Stimulated activated naive CD8-positive, alpha-beta T cell treated with anti-CD3 and anti-CD28 coated beads, Interleukin-15, Interleukin-2, amounts not matched to agents 100 ng/mL and 50 ng/mL, for 24 hours (primary cell): Measurements from ENCODE around the gene NRF1.
"Not testable (repeated sequence)": the region's sequence is repeated elsewhere in the genome, so short reads cannot be mapped to it uniquely, and the experiment has no call there.

Experiments used
- H3K27ac Mint-ChIP-seq: one replicate; pipeline ENCODE4 v1.8.0; 2021; ENCODE audit warnings: mild to moderate bottlenecking, mixed read lengths
- H3K27me3 Mint-ChIP-seq: one replicate; pipeline ENCODE4 v1.8.0; 2021; ENCODE audit warnings: mixed read lengths
- H3K36me3 Mint-ChIP-seq: one replicate; pipeline ENCODE4 v1.8.0; 2021; ENCODE audit warnings: low read depth, mixed read lengths
- H3K4me1 Mint-ChIP-seq: one replicate; pipeline ENCODE4 v1.8.0; 2021; ENCODE audit warnings: low read depth, mixed read lengths
- H3K4me3 Mint-ChIP-seq: one replicate; pipeline ENCODE4 v1.8.0; 2021; ENCODE audit warnings: mild to moderate bottlenecking, mixed read lengths
- H3K9me3 Mint-ChIP-seq: one replicate; pipeline ENCODE4 v1.8.0; 2021; ENCODE audit warnings: mixed read lengths

NRF1 gene

DNA sequence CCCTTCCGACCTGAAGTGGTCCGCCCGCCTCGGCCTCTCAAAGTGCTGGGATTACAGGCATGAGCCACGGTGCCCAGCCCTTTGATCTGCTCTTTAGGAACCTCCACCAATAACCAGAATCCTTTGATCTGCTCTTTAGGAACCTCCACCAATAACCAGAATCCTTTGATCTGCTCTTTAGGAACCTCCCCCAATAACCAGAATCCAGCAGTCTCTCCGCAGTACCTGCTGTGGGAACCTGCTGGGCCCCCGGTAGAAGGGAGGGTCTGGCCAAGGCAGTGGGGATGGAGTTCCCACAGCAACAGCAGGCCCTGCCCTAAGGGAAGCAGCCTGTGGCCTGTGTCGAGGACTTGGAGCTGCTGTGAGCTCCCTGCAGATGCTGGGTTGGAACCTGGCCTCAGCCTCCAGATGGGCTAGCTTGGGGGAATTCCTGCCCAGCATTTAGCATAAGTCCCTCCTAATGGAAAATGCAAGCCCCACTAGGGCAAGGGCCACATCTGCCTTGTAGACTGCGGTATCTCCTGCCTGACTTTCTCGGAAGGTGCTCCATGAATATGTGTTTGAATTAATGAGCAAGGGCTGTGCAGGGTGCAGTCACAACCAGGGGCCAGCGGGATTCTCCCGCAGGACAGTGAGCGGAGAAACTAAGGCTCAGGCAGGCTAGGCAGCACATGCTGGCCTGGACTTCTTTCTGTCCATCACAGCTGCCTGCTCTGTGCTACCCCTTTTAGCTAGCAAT, 175.5 kb downstream of the NRF1 start:
- Mint-ChIP-seq H3K36me3 (no peaks in the 10 kb centered on the region), H3K4me3 (no peak overlapping the region), H3K9me3 (no peaks in the 10 kb centered on the region), H3K4me1 (peaks cover 36% of the 10 kb centered on the region), H3K27me3 (peaks cover 61% of the 10 kb centered on the region), H3K27ac (no peak overlapping the region)

DNA sequence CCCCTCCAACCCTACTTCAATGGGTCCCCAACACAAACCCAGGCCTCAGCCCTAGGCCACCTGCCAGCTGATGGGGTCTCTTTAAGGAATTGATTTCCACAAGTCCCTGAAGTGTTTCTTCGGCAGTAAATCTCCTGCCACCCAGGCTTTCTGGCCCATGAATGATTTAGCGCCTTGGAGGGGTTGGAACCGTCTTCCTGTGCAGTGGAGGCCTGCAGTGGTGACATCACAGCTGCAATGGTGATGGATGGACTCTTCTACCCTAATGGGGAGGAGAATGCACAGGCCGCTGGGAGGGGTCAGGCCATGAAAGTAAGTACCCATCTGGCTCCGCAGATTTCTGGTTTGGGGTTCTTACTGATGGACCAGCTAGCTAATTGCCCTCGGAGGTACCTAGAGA, 177.5 kb downstream of the NRF1 start:
- Mint-ChIP-seq H3K27ac (no peak overlapping the region), H3K4me1 (peaks cover 20% of the 10 kb centered on the region), H3K27me3 (peaks cover 44% of the 10 kb centered on the region), H3K9me3 (no peaks in the 10 kb centered on the region), H3K4me3 (no peak overlapping the region), H3K36me3 (no peaks in the 10 kb centered on the region)

DNA sequence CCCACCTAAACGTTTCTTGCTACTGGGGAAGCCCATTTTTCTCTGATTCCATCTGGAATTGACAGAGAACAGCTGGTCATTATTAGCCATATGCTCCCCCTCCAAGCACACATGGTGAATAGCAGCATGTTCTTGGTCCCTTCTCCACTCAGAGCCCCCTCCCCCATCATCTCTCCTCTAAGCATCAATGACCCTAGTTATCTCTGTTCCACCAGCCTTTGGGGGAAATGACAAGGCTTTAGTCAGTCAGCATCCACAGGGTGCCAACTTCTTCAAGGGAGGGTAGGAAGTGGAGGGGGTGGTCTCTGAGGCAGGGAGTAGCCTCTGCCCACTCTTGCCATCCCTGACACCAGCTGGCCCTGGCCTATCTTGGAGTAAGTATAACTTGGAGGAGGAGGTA, 178.1 kb downstream of the NRF1 start:
- no peak overlapping the region for H3K4me3 Mint-ChIP-seq
- no peak overlapping the region for H3K27ac Mint-ChIP-seq
- no peaks in the 10 kb centered on the region for H3K36me3 Mint-ChIP-seq
- H3K4me1 Mint-ChIP-seq: peaks cover 20% of the 10 kb centered on the region
- no peaks in the 10 kb centered on the region for H3K9me3 Mint-ChIP-seq
- H3K27me3 Mint-ChIP-seq: peaks cover 40% of the 10 kb centered on the region

DNA sequence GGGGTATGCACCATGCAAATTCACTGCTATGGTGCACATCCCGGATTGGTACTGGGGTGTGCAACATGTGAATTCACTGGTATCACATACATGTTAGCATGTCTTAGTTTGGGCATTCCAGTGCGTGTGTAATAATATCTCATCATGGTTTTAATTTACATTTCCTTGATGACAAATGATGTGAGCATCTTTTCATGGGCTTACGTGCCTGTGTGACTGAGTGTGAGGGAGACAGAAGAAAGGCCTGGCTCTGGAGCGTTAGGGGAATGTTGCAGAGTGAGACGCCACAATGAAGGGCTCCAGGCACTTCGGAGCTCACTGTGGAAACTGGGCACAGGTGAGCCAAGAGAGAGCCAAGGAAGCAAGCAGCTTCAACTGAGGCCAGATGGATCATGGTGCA, 178.6 kb downstream of the NRF1 start:
- Mint-ChIP-seq H3K4me3 (no peak overlapping the region), H3K9me3 (no peaks in the 10 kb centered on the region), H3K4me1 (peaks cover 15% of the 10 kb centered on the region), H3K36me3 (no peaks in the 10 kb centered on the region), H3K27me3 (peaks cover 36% of the 10 kb centered on the region), H3K27ac (no peak overlapping the region)

DNA sequence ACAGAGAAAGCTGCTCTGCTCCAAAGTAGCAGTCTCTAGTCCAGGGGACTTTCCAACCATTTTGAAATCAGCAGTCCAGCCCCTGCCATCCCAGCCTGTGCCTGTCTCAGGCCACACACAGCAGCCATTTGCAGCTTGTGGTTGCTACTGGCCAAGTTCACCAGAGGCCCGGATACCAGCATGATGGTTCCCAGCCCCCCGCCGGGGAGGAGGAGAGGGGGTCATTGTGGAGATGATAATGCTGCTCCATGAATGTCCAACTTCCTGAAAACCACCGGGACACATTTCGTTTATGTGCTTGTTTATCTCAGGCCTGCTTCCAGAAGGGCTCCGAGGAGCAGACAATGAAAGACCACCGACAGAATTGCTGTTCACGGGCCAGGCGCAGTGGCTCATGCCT, 181.2 kb downstream of the NRF1 start:
- Mint-ChIP-seq H3K36me3 (no peaks in the 10 kb centered on the region), H3K27ac (no peak overlapping the region), H3K27me3 (peaks cover 10% of the 10 kb centered on the region), H3K4me1 (no peaks in the 10 kb centered on the region), H3K9me3 (no peaks in the 10 kb centered on the region), H3K4me3 (no peak overlapping the region)

DNA sequence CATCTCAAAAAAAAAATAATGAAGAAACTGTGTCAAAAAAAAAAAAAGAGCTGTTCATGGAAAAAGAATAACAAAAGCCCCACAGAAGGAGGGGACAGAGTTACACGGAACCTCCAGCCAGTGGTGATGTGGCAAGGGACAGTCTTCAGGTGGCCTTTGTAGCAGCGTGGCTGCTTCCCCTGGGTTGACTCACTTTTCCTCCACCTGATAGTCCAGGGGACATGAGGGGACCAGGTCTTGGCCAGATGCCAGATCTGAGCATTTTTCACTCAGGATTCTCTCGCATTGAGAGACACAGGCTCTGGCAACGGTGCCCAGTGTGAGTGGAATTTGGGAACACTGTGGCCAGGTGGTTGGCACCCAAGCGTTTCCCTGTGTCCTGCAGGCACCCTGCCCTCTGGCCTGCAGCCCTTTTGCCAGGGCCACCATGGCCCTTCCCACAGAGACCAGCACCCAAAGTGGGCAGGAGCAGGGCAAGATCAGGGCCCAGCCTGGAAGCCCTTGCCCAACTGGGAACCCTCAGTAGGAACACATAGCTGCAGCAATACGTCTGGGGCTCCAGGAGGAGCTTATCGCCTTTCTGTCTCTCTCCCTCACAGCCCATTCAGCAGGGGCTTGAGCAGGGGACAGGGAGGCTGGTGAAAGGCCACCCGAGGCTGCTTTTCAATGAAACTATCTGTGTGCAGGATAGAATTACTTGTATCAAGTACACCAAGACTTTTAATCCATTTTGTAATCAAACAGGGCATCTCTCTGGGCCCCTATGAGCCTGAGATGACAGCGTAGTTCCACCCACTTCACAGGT, 182.2 kb downstream of the NRF1 start:
- H3K4me3 Mint-ChIP-seq: no peak overlapping the region
- H3K27ac Mint-ChIP-seq: no peak overlapping the region
- H3K4me1 Mint-ChIP-seq: no peaks in the 10 kb centered on the region
- H3K27me3 Mint-ChIP-seq: peaks cover 8% of the 10 kb centered on the region
- no peaks in the 10 kb centered on the region for H3K9me3 Mint-ChIP-seq
- no peaks in the 10 kb centered on the region for H3K36me3 Mint-ChIP-seq

DNA sequence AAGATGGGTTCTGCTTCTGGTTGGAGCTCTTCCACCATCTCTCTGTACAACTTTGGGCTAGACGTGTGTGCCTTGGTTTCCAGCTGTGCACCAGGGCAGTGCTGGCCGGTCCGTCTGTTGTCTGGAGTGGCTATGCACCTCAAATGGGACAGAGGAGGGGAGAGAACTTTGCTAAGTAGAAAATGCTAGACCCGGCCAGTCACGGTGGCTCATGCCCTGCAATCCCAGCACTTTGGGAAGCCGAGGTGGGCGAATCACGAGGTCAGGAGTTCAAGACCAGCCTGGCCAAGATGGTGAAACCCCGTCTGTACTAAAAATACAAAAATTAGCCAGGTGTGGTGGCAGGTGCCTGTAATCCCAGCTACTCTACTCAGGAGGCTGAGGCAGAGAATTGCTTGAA, 182.9 kb downstream of the NRF1 start:
- H3K27ac Mint-ChIP-seq, H3K36me3 Mint-ChIP-seq: not testable (repeated sequence)

DNA sequence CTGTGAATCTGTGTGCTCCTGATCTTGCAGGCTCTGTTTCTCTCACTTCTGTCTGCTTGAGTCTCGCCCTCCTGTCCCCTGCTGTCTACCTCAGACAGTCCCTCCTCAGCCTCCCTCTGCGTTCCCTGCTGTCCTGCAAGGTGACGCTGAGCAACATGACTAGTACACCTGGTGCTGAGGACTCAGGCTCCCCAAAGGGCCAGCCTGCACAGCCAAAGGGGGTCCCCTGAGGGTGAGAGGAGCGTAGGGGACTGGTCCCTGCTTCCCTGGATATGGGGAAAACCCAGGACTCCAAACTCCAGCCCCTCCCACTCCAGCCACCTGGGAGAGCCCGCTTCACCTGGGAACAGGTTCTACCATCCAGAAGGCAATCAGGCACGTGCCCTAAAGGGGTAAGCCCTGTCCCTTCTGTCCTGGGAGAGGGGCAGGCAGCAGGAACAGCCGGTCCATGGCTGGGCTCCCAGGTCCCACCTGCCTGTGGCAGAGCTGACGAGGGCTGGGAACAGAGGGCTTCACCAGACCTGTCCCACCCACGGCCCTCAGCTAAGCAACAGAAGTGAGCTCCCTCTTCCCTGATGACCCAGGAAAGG, 184.8 kb downstream of the NRF1 start:
- Mint-ChIP-seq H3K27ac (no peak overlapping the region), H3K9me3 (no peaks in the 10 kb centered on the region), H3K36me3 (no peaks in the 10 kb centered on the region), H3K27me3 (peaks cover 6% of the 10 kb centered on the region), H3K4me3 (no peak overlapping the region), H3K4me1 (no peaks in the 10 kb centered on the region)

More for the DNA sequence above, 182.9 kb downstream of the NRF1 start:
- not testable (repeated sequence) for H3K4me3 Mint-ChIP-seq, H3K9me3 Mint-ChIP-seq, H3K27me3 Mint-ChIP-seq, H3K4me1 Mint-ChIP-seq

DNA sequence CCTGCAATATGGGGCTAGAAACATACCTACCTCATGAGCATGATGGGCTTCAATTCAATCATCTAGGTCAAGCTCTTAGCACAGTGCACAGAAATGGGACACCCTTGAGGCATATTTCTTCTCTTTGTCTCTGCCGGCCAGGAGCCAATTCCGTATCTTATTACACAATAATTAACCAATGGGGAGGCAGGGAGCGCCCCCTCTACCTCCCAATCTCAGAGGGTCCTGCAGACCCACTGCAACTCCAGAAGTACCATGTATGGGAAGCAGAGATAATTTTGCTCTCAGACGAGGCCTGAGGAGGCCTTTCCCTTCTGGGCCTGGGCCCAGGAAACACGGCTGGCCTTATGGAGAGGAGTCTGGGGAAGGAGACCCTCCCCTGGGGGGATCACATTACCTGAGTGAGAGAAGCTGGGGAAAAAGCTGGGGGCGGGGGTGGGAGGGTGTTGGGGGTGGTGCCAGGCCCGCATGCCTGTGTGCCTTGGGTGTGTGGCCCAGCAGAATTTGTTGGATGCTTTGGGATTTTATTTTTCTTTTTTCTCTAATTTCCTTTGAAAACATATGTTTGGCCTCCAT, 185.8 kb downstream of the NRF1 start:
- no peaks in the 10 kb centered on the region for H3K4me1 Mint-ChIP-seq
- H3K4me3 Mint-ChIP-seq: no peak overlapping the region
- no peaks in the 10 kb centered on the region for H3K36me3 Mint-ChIP-seq
- no peaks in the 10 kb centered on the region for H3K9me3 Mint-ChIP-seq
- no peak overlapping the region for H3K27ac Mint-ChIP-seq
- H3K27me3 Mint-ChIP-seq: peaks cover 3% of the 10 kb centered on the region

DNA sequence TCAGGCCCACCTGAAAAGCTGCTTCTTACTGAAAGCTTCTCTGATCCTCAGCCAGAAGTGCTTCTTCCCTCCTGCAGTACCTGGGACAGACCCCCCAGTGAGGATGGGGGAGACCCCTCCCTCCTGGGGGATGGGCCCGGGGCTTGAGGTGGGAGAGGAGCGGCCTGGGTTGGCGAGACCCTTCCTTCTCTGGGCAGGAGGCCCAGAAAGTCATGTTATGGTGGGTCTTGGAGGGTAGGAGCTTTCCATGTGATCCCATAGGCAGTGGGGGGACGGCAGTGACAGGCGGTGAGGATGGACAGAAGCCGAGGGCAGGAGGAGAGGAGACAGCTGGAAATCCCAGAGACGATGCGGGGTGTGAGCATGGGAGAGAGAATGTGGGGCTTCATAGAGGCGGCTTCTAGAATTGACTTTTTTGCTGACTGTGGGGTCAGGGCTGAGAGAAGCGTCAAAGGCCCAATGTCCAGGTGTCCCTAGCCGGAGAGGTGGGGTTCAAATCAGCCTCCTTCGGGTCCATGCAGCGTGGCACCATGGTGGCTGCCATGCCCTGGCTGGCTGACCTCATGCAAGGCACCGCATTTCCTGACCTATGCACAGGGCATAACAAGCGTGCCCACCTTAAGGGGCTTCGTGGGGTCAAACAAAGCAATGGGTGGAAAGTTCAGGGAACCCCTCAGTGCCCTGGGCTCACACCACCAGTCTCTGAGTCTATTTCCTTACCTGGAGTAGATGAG, 187.3 kb downstream of the NRF1 start:
- H3K27ac Mint-ChIP-seq: no peak overlapping the region
- no peaks in the 10 kb centered on the region for H3K9me3 Mint-ChIP-seq
- H3K4me3 Mint-ChIP-seq: no peak overlapping the region
- no peaks in the 10 kb centered on the region for H3K4me1 Mint-ChIP-seq
- peaks cover 3% of the 10 kb centered on the region for H3K27me3 Mint-ChIP-seq
- H3K36me3 Mint-ChIP-seq: no peaks in the 10 kb centered on the region

DNA sequence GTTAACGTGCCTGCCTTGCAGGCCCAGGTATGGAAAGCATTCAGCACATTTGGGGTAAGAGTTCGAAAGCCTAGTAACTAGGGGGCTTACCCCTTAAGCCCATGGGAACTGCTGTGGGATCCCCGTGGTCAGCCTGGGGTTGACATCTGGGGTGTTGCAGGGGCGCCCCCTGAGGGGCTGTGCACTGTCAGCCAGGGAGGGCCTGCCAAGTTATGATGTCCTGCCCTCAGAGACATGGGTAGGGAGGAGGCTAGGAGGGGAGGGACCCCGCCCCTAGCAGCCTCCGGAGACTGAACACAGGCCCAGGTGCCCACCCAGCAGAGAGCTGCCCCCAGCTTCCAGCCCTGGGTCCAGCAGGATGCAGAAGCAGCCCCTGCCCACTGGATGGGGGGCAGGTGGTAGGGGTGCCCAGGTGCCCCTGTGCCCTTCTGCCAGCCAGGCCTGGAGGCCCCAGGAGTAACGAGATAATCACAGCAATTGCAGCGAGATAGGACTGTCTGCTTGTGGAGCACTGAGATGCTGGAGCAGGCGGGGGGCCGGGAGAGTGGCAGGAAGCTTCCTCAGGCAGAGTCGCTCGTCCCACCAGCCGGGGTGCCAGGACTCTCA, 187.9 kb downstream of the NRF1 start:
- H3K4me3 Mint-ChIP-seq: no peak overlapping the region
- no peak overlapping the region for H3K27ac Mint-ChIP-seq
- H3K9me3 Mint-ChIP-seq: no peaks in the 10 kb centered on the region
- H3K27me3 Mint-ChIP-seq: peaks cover 3% of the 10 kb centered on the region
- H3K36me3 Mint-ChIP-seq: no peaks in the 10 kb centered on the region
- H3K4me1 Mint-ChIP-seq: no peaks in the 10 kb centered on the region

DNA sequence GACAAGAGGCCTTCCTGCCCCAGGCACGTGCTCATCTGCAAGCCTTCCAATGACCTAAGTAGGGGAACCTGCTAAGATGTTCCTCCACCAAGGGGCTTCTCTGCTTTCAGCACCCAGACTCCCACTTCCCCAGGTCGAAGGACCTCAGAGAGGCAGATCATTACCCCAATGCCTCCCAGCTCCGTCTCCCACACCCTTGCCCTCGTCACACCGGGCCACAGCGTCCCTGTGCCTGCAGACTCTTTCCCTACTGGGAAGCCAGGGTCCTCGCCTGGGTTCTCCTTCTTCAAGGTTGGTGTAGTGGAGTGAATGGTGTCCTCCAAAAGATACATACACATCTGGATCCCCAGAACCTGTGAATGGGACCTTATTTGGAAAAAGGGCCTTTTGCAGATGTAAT, 189.4 kb downstream of the NRF1 start:
- Mint-ChIP-seq H3K4me1 (no peaks in the 10 kb centered on the region), H3K9me3 (no peaks in the 10 kb centered on the region), H3K4me3 (no peak overlapping the region), H3K27me3 (peaks cover 3% of the 10 kb centered on the region), H3K36me3 (no peaks in the 10 kb centered on the region), H3K27ac (no peak overlapping the region)

DNA sequence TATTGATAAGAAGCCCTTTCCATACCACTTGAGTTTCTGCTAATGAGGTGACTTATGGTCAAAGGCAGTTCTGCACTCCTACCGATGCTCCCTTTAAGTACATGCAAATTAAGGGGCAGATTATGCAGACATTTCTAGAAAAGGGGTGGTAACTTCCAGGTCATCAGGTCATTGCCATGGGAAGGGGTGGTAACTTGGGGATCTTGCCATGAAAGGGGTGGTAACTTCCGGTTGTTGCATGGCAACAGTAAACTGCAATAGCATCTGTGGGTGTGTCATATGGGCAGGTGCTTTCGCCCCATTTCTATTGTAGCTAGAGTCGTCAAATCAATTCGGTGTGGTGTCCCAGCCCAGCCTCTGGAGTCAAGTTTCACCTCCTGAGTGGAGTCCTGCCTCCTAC, 190.4 kb downstream of the NRF1 start:
- Mint-ChIP-seq H3K27me3 (peaks cover 3% of the 10 kb centered on the region), H3K36me3 (no peaks in the 10 kb centered on the region), H3K4me3 (no peak overlapping the region), H3K27ac (no peak overlapping the region), H3K4me1 (no peaks in the 10 kb centered on the region), H3K9me3 (no peaks in the 10 kb centered on the region)

DNA sequence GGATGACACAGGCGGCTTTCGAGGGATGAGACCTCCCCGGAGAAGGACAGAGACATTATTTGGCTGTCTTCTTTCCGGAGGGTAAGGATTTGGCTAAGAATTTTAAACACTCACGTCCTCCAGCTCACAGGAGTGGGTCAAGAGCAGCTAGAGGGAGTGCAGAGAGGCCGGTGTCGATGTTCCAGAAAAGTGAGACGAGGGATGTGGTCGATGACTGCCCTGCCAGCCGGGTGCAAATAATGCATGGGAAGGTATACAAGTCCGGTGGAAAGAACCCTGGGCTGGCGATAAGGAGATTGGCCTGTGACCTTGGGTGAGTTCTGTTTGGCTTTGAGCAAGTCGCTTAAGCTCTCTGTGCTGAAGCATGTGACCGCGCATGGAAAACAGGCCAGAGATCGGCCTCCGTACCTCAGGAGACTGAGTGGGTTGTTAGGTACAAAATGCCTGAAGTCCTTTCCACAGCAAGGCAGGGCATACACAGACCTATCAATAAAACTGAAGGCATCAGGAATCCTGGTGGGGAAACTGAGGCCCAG, 192.1 kb downstream of the NRF1 start:
- no peak overlapping the region for H3K27ac Mint-ChIP-seq
- H3K9me3 Mint-ChIP-seq: no peaks in the 10 kb centered on the region
- no peaks in the 10 kb centered on the region for H3K36me3 Mint-ChIP-seq
- H3K4me1 Mint-ChIP-seq: no peaks in the 10 kb centered on the region
- H3K4me3 Mint-ChIP-seq: no peak overlapping the region
- peaks cover 3% of the 10 kb centered on the region for H3K27me3 Mint-ChIP-seq
